ENCODE measurements around the gene IL20.

- TF ChIP-seq CTCF (conservative IDR thresholded peaks at IDR 0.05; ENCODE audit: low read length) (no peak), EZH2phosphoT487 (IDR thresholded peaks at IDR 0.05; ENCODE audit: borderline replicate concordance, low read depth, low read length) (no peak)
Measured at GRCh38 chr1:206897175-206897574, 31.8 kb downstream of the IL20 start, which contains the start of gene IL24.

All from OCI-LY7 (cell line).